GM18951 (cell line): ENCODE data around the gene UBE2O.
A peak's percentile ranks its signal among the peaks of the same experiment; 100 is the strongest.
"Not testable (repeated sequence)": the region's sequence is repeated elsewhere in the genome, so short reads cannot be mapped to it uniquely, and the experiment has no call there.

ENCODE experiments used
- POLR2A ChIP-seq: IDR thresholded peaks from 4 replicates; pipeline ENCODE4 v1.6.1; 2011; ENCODE audit warnings: mild to moderate bottlenecking; ENCODE audit not compliant: insufficient read length, insufficient read depth; ENCODE audit errors: extremely low read depth
- in situ Hi-C: fragments of 300-500 bp; cut with MboI; formaldehyde crosslinking; loops from one replicate; pipeline ENCODE4 v1.12.0; 2022; ENCODE audit warnings: low sequenced_read_pairs, mixed read lengths, inconsistent platforms; ENCODE audit not compliant: unreplicated experiment

Gene UBE2O

DNA sequence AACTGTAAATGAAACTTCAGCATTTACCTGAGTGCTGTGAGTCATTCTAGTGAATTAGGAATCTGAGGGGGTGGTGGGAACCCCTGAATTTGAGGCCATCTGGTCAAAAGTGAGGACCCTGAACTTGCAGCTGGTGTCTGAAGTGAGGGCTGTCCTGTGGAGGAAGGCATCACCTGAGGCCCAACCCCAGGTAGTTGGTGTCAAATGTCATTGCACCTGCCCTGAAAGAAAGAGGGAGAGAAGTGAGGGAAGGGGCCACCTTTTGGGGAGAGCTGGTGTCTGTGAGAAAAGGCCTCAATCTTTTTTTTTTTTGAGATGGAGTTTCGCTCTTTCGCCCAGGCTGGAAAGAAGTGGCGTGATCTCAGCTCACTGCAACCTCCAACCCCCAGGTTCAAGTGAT lies 86.7 kb downstream of the UBE2O start:
- TF ChIP-seq POLR2A = no peak
- in situ Hi-C loops = no loop called here

DNA sequence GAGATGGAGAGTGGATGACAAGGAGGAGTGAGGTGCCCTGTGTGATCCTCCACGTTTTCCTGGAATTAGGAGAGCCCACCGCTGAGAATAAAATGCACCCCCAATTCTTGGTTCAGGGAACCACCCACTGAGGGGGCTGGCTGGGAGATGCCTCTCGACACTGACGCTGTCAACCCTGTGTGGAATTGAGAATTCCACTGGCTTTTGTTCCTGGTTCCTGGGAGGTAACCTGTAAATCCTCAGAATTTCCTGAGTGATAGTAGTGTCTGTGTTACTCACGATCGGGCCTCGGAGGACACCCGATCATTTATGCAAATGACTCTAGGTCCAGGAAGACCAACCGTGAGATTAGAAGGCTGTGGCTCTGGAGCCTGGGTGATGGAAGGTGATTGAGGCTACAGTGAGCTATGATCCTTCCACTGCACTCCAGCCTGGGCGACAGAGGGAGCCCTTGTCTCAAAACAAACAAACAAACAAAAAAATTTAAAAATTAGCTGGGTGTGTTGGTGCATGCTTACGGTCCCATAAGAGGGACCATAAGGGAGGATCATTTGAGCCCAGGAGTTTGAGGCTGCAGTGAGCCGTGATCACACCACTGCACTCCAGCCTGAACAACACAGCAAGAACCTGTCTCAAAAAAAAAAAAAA lies 87.6 kb downstream of the UBE2O start:
- in situ Hi-C loops = no loop called here
- TF ChIP-seq POLR2A = no peak

- no peak for TF ChIP-seq POLR2A
- in situ Hi-C loops = no loop called here
These were observed 89.7 kb downstream of the UBE2O start for GRCh38 chr17:76363107-76363842.

DNA sequence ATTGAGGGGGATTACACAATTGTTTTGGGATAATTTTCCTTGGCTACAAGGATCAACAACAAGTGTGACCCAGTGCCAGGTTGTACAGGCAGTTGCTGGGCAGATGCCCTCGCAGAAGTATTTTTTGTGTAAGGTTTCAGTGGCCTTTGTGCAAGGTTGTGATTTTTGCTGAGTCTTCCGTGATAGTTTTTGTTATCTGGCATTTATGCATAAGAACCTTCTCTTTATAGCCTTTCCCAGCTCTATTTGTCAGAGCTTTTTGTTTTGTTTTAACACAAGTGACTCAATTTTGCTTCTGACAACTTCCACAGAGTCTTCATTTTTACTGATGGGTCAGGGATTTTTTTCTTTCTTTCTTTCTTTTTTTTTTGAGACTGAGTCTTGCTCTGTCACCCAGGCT lies 92.5 kb downstream of the UBE2O start:
- TF ChIP-seq POLR2A = no peak
- in situ Hi-C loops = no loop called here

GRCh38 chr17:76359776-76360175 lies 93.2 kb downstream of the UBE2O start:
- in situ Hi-C loops = not testable (repeated sequence)

DNA sequence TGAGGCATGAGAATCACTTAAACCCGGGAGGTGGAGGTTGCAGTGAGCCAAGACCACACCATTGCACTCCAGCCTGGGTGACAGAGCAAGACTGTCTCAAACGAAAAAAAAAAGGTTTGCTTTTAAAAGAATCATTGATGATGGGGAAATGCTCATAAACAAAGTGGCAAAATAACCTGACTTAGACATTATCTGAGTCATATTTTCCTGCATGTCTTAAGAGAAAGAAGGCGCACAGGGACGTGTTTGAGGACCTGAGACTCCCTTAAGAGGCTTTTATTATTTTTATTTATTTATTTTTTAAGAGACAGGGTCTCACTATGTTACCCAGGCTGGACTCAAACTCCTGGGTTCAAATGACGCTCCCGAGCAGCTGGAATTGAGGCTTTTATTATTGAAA lies 93.6 kb downstream of the UBE2O start:
- in situ Hi-C loops = no loop called here

GRCh38 chr17:76357597-76358158 lies 95.3 kb downstream of the UBE2O start:
- no peak for TF ChIP-seq POLR2A
- in situ Hi-C loops = no loop called here

More for the DNA sequence above, 93.6 kb downstream of the UBE2O start:
- no peak for TF ChIP-seq POLR2A

GRCh38 chr17:76356803-76357456 lies 96.0 kb downstream of the UBE2O start:
- TF ChIP-seq POLR2A = no peak
- in situ Hi-C loops = no loop called here

- TF ChIP-seq POLR2A = no peak
- in situ Hi-C loops = no loop called here
These were observed 98.1 kb downstream of the UBE2O start for GRCh38 chr17:76354747-76355310.

GRCh38 chr17:76354317-76354729 lies 98.6 kb downstream of the UBE2O start:
- TF ChIP-seq POLR2A = no peak
- in situ Hi-C loops = no loop called here

DNA sequence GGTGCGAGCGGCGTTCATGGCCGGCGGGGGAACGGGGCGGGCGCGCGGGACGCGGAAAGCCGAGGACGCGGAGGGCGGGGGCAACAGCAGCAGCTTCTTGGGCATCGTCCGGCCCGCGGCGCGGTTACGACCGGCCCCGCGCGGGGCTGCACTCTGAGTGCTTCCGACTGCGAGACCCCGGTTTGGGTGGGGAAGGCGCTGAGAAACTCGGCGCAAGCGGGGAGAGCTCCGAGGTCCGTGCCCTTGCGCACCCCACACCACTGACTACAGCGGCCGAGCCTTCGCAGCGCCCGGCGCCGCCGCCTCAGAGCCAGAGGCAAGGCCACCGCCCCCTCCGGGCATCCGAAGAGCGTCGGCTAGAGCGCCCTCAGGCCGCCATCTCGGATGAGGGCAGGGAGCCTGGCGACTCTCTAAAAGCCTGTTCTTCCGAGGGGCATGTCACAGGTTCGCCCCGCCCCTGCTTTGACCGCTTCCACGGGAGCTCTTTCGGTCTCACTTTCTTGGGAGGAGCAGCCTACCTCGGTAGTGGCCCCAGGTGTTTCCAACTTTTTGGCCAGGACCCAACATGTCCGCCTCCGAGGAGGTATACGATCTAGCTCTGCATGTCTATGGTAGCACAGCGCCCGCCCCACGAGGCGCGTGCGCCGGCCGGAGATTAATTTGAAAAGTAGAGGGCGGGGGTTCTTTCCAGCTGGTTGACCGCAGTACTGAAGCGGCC lies 99.2 kb downstream of the UBE2O start, which contains the start of gene PRPSAP1:
TSS of gene PRPSAP1 (minus strand) at position 318 of the 718 bp plus-strand sequence. CDS start at position 105, 213 bp downstream.
- in situ Hi-C loops = no loop called here

DNA sequence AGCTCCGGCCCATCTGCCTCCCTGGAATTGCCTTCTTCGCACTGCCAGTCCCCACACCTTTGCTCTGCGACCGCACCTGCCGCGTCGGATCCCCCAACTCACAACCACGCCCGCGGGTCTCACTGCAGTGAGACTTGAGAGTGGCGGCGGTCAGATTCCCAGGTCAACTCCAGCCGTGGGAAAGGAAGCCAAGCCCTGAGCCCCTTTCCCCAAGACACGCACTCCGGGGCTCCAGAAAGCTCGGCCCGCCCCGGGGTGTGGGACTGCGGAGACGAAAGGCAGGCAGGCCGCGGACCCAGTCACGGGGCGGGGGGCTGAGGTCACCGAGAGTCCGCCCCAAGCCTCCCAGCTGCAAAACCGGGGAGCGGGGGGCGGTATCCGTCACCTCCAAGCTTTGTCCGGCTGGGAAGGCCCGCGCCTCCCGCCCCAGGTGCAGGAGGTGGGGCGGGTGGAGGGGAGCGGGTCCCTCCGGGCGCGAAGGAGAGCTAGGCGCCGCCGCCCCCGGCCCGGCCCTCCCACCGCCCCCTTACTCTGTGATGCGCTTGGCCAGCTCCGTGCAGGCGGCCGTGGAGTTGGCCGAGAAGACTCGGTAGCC lies 99.9 kb downstream of the UBE2O start:
- no peak for TF ChIP-seq POLR2A
- in situ Hi-C loops = no loop called here

More for the DNA sequence above, 99.2 kb downstream of the UBE2O start, which contains the start of gene PRPSAP1:
- TF ChIP-seq POLR2A = peak; percentile 95
